ENCODE measurements around the gene MBP. TPM values are rescaled to one million over a fixed set of nuclear protein-coding genes. Genes with fewer than 3 reads are reported as not detected.
A peak's percentile ranks its signal among the peaks of the same experiment; 100 is the strongest.

MBP gene
- total and polyA plus RNA-seq, 2 of the 4 experiments (the other 2 are of a cell fraction) = 0.72 to 0.90 TPM

DNA sequence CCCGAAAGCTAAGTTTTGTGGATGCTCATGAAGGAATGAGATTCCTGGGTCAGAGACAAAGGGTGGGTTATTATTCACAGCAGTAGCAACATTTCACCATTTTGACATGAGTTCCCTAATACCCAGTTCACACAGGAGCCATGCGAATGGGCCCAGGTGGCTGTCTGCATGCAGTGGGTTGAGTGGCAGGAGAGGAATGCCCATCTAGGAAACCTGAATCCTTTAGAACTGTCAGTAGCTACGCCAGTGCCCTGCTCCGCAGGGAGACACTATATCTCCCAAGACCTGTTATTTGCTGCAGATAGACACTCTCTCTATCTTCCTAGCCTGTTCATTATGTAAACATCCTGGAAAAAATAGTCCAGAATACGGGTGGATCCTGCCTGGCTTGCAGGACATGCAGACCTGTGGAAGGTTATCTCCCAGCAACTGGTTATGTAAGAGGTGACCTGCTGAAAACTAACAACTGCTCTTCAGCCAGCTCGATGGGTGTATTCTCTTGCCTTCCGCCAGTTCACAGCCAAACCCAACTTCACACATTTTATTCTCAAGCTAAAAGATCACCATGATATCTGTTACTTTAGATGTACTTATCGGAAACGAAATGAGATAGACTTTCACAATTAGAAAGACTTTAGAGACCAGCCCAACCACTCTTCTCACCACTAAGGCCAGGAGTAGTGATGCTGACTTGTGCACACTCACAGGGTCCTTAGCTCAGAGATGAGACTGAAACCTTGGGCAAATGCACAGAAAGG lies 59.1 kb downstream of the MBP start:
- DNase-seq = no peak
- dilution Hi-C loops (cut with HindIII; ENCODE audit: low sequenced_read_pairs, unreplicated experiment) (no loop called here), intact Hi-C loops (cut with micrococcal nuclease) (no loop called here), in situ Hi-C loops (cut with MboI; ENCODE audit: low sequenced_read_pairs) (no loop called here)
- Histone ChIP-seq H3K18ac (ENCODE audit: low read depth, low read length) (peak overlapping the region; percentile 80), H4K91ac (ENCODE audit: insufficient read depth, low read depth, low read length) (peak overlapping the region; percentile 69), H3K14ac (replicated peaks; ENCODE audit: low read depth, low read length) (peak overlapping the region; percentile 74), H4K8ac (ENCODE audit: low read depth in 2 of 2, low read length in 2 of 2) (peak overlapping the region; percentile 71 to 76), H4K20me1 (ENCODE audit: insufficient read depth, low read length) (no peaks in the 10 kb centered on the region), H3K4ac (ENCODE audit: low read depth, low read length) (peak overlapping the region; percentile 82), H3K9me1 (ENCODE audit: insufficient read depth, low read length) (peaks cover 19% of the 10 kb centered on the region), H2BK120ac (ENCODE audit: low read depth, low read length) (peak overlapping the region; percentile 87), H3K4me1 (ENCODE audit: control insufficient read depth, insufficient read depth, low read length) (peaks cover 31% of the 10 kb centered on the region), H2BK5ac (ENCODE audit: low read depth, low read length, poor library complexity, severe bottlenecking) (peak overlapping the region; percentile 34), H2AK9ac (replicated peaks; ENCODE audit: low read depth, low read length, poor library complexity) (no peak overlapping the region), H3K4me2 (ENCODE audit: low read depth, low read length) (no peak overlapping the region), H3K56ac (ENCODE audit: extremely low read depth, insufficient read depth, low read length) (0 out of 2 replicates have a peak overlapping the region, but pooled peaks have one; percentile 6), H3K9ac (ENCODE audit: low read depth, low read length) (no peak overlapping the region), H2AK5ac (ENCODE audit: low read depth, low read length) (peak overlapping the region; percentile 95), H3K4me3 (ENCODE audit: insufficient read depth, low read depth, low read length) (no peak overlapping the region), H3K23ac (ENCODE audit: low read depth, low read length) (peak overlapping the region; percentile 57; the same call in 1 of the 2 replicates), H2AFZ (replicated peaks; ENCODE audit: low read length, poor library complexity) (no peak overlapping the region), H3K27ac (ENCODE audit: insufficient read depth, low read length) (peak overlapping the region; percentile 72), H4K5ac (ENCODE audit: low read depth, low read length) (peak overlapping the region; percentile 7), H3K79me1 (ENCODE audit: low read depth in 1 of 2, low read length in 2 of 2) (peaks cover 0 to 35% of the 10 kb centered on the region in 2 experiments; a peak in 3 of 4 replicates), H3K36me3 (ENCODE audit: control insufficient read depth, insufficient read depth, low read length) (no peaks in the 10 kb centered on the region), H2BK20ac (ENCODE audit: low read depth, low read length) (peak overlapping the region; percentile 89), H2BK15ac (ENCODE audit: low read depth, low read length) (peak overlapping the region; percentile 80; the same call in 2 of the 3 replicates), H3K27me3 (ENCODE audit: control insufficient read depth, insufficient read depth, low read length) (no peaks in the 10 kb centered on the region), H3K9me3 (ENCODE audit: control insufficient read depth, insufficient read depth, low read length) (no peaks in the 10 kb centered on the region)
- ChIA-PET CTCF (interaction anchor here (1.4 kb wide), 1 partner anchor 28 kb away, joined by 5 read pairs; no protein-coding TSS in a partner anchor), POLR2A (ENCODE audit: unreplicated experiment) (no interaction called here)
- TF ChIP-seq RFX5 (IDR thresholded peaks at IDR 0.05; ENCODE audit: low read depth, low read length) (no peak), NFE2L2 (IDR thresholded peaks at IDR 0.05; ENCODE audit: low read depth, low read length) (no peak), RAD21 (IDR thresholded peaks at IDR 0.05; ENCODE audit: low read length) (no peak), ELK1 (IDR thresholded peaks at IDR 0.05; ENCODE audit: borderline replicate concordance, low read depth, low read length) (no peak), MXI1 (IDR thresholded peaks at IDR 0.05; ENCODE audit: borderline replicate concordance, low read depth, low read length) (no peak)
- TF ChIP-seq, protein P1, sequence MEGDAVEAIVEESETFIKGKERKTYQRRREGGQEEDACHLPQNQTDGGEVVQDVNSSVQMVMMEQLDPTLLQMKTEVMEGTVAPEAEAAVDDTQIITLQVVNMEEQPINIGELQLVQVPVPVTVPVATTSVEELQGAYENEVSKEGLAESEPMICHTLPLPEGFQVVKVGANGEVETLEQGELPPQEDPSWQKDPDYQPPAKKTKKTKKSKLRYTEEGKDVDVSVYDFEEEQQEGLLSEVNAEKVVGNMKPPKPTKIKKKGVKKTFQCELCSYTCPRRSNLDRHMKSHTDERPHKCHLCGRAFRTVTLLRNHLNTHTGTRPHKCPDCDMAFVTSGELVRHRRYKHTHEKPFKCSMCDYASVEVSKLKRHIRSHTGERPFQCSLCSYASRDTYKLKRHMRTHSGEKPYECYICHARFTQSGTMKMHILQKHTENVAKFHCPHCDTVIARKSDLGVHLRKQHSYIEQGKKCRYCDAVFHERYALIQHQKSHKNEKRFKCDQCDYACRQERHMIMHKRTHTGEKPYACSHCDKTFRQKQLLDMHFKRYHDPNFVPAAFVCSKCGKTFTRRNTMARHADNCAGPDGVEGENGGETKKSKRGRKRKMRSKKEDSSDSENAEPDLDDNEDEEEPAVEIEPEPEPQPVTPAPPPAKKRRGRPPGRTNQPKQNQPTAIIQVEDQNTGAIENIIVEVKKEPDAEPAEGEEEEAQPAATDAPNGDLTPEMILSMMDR (conservative IDR thresholded peaks at IDR 0.05; ENCODE audit: low read depth, low read length) = no peak
- TF ChIP-seq, protein P2, sequence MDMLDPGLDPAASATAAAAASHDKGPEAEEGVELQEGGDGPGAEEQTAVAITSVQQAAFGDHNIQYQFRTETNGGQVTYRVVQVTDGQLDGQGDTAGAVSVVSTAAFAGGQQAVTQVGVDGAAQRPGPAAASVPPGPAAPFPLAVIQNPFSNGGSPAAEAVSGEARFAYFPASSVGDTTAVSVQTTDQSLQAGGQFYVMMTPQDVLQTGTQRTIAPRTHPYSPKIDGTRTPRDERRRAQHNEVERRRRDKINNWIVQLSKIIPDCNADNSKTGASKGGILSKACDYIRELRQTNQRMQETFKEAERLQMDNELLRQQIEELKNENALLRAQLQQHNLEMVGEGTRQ (IDR thresholded peaks at IDR 0.05; ENCODE audit: low read depth, low read length) = no peak
- no peak for ATAC-seq (ENCODE audit: low read depth)
- BruUV-seq (replicated peaks) = no TSS peak
- WGBS, 2 experiments (ENCODE audit: extremely low coverage in 2 of 2, insufficient read length in 1 of 2) = no CpG with 5 or more reads among the region's 9 CpGs

Data from IMR-90 (cell line).